Measurements from ENCODE around the gene RTN4IP1.

- TF ChIP-seq CTCF (IDR thresholded peaks at IDR 0.05): no peak
- no peak for TF ChIP-seq POLR2A (IDR thresholded peaks at IDR 0.05)
Measured at GRCh38 chr6:106561686-106562405, 67.5 kb downstream of the RTN4IP1 start.

Data from prostate gland (tissue), 2 donors.